SK-N-MC (cell line): Measurements from ENCODE around the gene IL5RA.

Experiments used
- DNase-seq: peaks from one replicate; pipeline ENCODE4 v3.0.0-alpha.2; 2011; ENCODE audit warnings: low read depth, low spot score
- H3K27ac ChIP-seq: fragments of 200-600 bp; sonication (generic); 2 replicates; pipeline ENCODE4 v1.5.1; 2016; ENCODE audit warnings: mixed run types
- H3K36me3 ChIP-seq: fragments of 200-600 bp; sonication (generic); 2 replicates; pipeline ENCODE4 v1.6.1; 2017; ENCODE audit warnings: antibody characterized with exemption, low read length, mixed read lengths; ENCODE audit not compliant: insufficient read depth
- H3K4me3 ChIP-seq: fragments of 200-600 bp; sonication (generic); 2 replicates; pipeline ENCODE4 v1.5.1; 2016
- H3K9ac ChIP-seq: fragments of 200-600 bp; sonication (generic); 2 replicates; pipeline ENCODE4 v1.8.0; 2017; ENCODE audit warnings: mixed run types, mixed read lengths; ENCODE audit not compliant: insufficient read length
- H3K9me3 ChIP-seq: fragments of 200-600 bp; sonication (generic); 2 replicates; pipeline ENCODE4 v1.6.1; 2017; ENCODE audit warnings: low read depth, mild to moderate bottlenecking, antibody characterized with exemption, low read length, moderate library complexity, mixed read lengths
- EZH2 ChIP-seq: fragments of 200-600 bp; sonication (generic); IDR thresholded peaks from one replicate; pipeline ENCODE4 v1.6.1; 2017; ENCODE audit warnings: antibody characterized with exemption
- FOXP2 ChIP-seq: optimal IDR thresholded peaks from 2 replicates; pipeline ENCODE3; 2011; ENCODE audit warnings: mild to moderate bottlenecking, moderate library complexity; ENCODE audit not compliant: insufficient read depth; ENCODE audit errors: extremely low read length, control extremely low read depth
- POLR2AphosphoS5 ChIP-seq: IDR thresholded peaks from 2 replicates; pipeline ENCODE4 v1.6.1; 2012; ENCODE audit warnings: mild to moderate bottlenecking, low read depth, low read length, borderline replicate concordance

IL5RA gene

GRCh38 chr3:3081381-3082233 is 28.6 kb downstream of the IL5RA start:
- no peaks in the 10 kb centered on the region for H3K36me3 ChIP-seq
- H3K9me3 ChIP-seq: no peaks in the 10 kb centered on the region
- no peak overlapping the region for H3K9ac ChIP-seq
- no peak for DNase-seq
- no peak overlapping the region for H3K27ac ChIP-seq
- TF ChIP-seq EZH2: no peak
- no peak for TF ChIP-seq POLR2AphosphoS5
- no peak for TF ChIP-seq FOXP2
- no peak overlapping the region for H3K4me3 ChIP-seq

GRCh38 chr3:3080309-3080708 is 29.9 kb downstream of the IL5RA start:
- Histone ChIP-seq H3K4me3 (no peak overlapping the region), H3K9ac (no peak overlapping the region), H3K9me3 (no peaks in the 10 kb centered on the region), H3K36me3 (no peaks in the 10 kb centered on the region), H3K27ac (no peak overlapping the region)
- DNase-seq: no peak
- TF ChIP-seq EZH2: no peak
- no peak for TF ChIP-seq FOXP2
- no peak for TF ChIP-seq POLR2AphosphoS5

- Histone ChIP-seq H3K4me3 (no peak overlapping the region), H3K9me3 (no peaks in the 10 kb centered on the region), H3K36me3 (no peaks in the 10 kb centered on the region), H3K9ac (no peak overlapping the region), H3K27ac (no peak overlapping the region)
- no peak for DNase-seq
- TF ChIP-seq POLR2AphosphoS5 (no peak), EZH2 (no peak), FOXP2 (no peak)
Observed at GRCh38 chr3:3074551-3075257, 35.5 kb downstream of the IL5RA start.

- H3K36me3 ChIP-seq: no peaks in the 10 kb centered on the region
- DNase-seq: no peak
- H3K27ac ChIP-seq: no peak overlapping the region
- H3K4me3 ChIP-seq: no peak overlapping the region
- H3K9ac ChIP-seq: no peak overlapping the region
- H3K9me3 ChIP-seq: no peaks in the 10 kb centered on the region
- TF ChIP-seq EZH2: no peak
- TF ChIP-seq FOXP2: no peak
- TF ChIP-seq POLR2AphosphoS5: no peak
Observed at GRCh38 chr3:3071136-3071535, 39.0 kb downstream of the IL5RA start.

- H3K9ac ChIP-seq: no peak overlapping the region
- DNase-seq: no peak
- no peaks in the 10 kb centered on the region for H3K9me3 ChIP-seq
- no peak for TF ChIP-seq EZH2
- TF ChIP-seq POLR2AphosphoS5: no peak
- TF ChIP-seq FOXP2: no peak
- no peaks in the 10 kb centered on the region for H3K36me3 ChIP-seq
- no peak overlapping the region for H3K4me3 ChIP-seq
- no peak overlapping the region for H3K27ac ChIP-seq
Observed at GRCh38 chr3:3069723-3070122, 40.5 kb downstream of the IL5RA start.

- DNase-seq: no peak
- no peak overlapping the region for H3K9ac ChIP-seq
- no peaks in the 10 kb centered on the region for H3K36me3 ChIP-seq
- H3K4me3 ChIP-seq: no peak overlapping the region
- no peak overlapping the region for H3K27ac ChIP-seq
- H3K9me3 ChIP-seq: no peaks in the 10 kb centered on the region
- TF ChIP-seq POLR2AphosphoS5: no peak
- TF ChIP-seq FOXP2: no peak
- TF ChIP-seq EZH2: no peak
Observed at GRCh38 chr3:3068358-3068881, 41.8 kb downstream of the IL5RA start.

GRCh38 chr3:3066910-3067309 is 43.3 kb downstream of the IL5RA start:
- no peak overlapping the region for H3K27ac ChIP-seq
- no peak for DNase-seq
- no peak overlapping the region for H3K9ac ChIP-seq
- no peaks in the 10 kb centered on the region for H3K36me3 ChIP-seq
- no peak for TF ChIP-seq EZH2
- TF ChIP-seq FOXP2: no peak
- no peak for TF ChIP-seq POLR2AphosphoS5
- no peaks in the 10 kb centered on the region for H3K9me3 ChIP-seq
- H3K4me3 ChIP-seq: no peak overlapping the region

- no peaks in the 10 kb centered on the region for H3K9me3 ChIP-seq
- DNase-seq: no peak
- no peak for TF ChIP-seq POLR2AphosphoS5
- TF ChIP-seq FOXP2: no peak
- no peak for TF ChIP-seq EZH2
- H3K27ac ChIP-seq: no peak overlapping the region
- no peak overlapping the region for H3K4me3 ChIP-seq
- no peaks in the 10 kb centered on the region for H3K36me3 ChIP-seq
- H3K9ac ChIP-seq: no peak overlapping the region
Observed at GRCh38 chr3:3066378-3066777, 43.8 kb downstream of the IL5RA start.
